ENCODE measurements around the gene POLE2. TPM values are rescaled to one million over a fixed set of nuclear protein-coding genes. Genes with fewer than 3 reads are reported as not detected.
"Not testable (repeated sequence)": the region's sequence is repeated elsewhere in the genome, so short reads cannot be mapped to it uniquely, and the experiment has no call there.

Gene POLE2
- total and polyA plus RNA-seq, 2 experiments from 2014 or later = 41.9 to 53.3 TPM

DNA sequence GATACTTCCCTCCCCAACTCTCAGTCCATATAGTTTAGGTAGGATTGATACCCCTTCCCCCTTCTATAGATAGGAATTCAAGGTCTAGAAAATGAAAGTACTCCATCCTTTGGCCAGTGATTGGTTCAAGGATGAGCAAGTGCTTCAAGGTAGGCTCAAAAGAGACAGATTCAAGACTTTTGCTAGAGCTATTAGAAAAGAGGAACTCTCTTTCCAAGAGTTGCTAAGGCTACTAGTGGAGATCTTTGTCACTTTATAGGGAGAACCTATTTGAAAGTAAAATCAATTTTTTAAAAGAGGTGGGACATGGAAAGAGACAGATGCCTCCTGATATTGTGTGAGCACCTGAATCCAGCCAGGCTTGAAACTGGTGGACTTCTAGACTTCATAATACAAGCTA lies 17.5 kb downstream of the POLE2 start:
- no peaks in the 10 kb centered on the region for H3K4me1 Mint-ChIP-seq
- no peak for DNase-seq (ENCODE audit: low spot score)
- Histone ChIP-seq H2AFZ (no peak overlapping the region), H3K36me3 (ENCODE audit: insufficient read depth) (peaks cover 20% of the 10 kb centered on the region; the same call in 1 of the 2 replicates), H3K9me2 (ENCODE audit: insufficient read depth) (no peaks in the 10 kb centered on the region), H3K27me3 (ENCODE audit: insufficient read depth) (no peaks in the 10 kb centered on the region), H4K20me1 (replicated peaks; ENCODE audit: insufficient read depth) (no peaks in the 10 kb centered on the region), H3F3A (replicated peaks; ENCODE audit: low read depth) (no peaks in the 10 kb centered on the region), H3K79me2 (replicated peaks; ENCODE audit: insufficient read depth) (no peaks in the 10 kb centered on the region), H3K4me1 (ENCODE audit: insufficient read depth) (no peaks in the 10 kb centered on the region), H3K27ac (ENCODE audit: low read depth) (no peak overlapping the region), H3K4me3 (no peak overlapping the region), H3K4me2 (no peak overlapping the region)
- TF ChIP-seq ZNF114 (CRISPR knock-in tag; IDR thresholded peaks at IDR 0.05) (no peak), CREB1 (CRISPR knock-in tag; IDR thresholded peaks at IDR 0.05; ENCODE audit: low read depth) (no peak), JUNB (IDR thresholded peaks at IDR 0.05; ENCODE audit: unreplicated experiment) (no peak)
- no peak for ATAC-seq
- H3K4me3 Mint-ChIP-seq = no peak overlapping the region
- no peak overlapping the region for H3K27ac Mint-ChIP-seq
- H3K9me3 Mint-ChIP-seq = no peaks in the 10 kb centered on the region
- H3K27me3 Mint-ChIP-seq (ENCODE audit: insufficient read depth, low read depth, poor library complexity) = peaks cover 3% of the 10 kb centered on the region
- peaks cover 52% of the 10 kb centered on the region for H3K36me3 Mint-ChIP-seq (ENCODE audit: low read depth)

DNA sequence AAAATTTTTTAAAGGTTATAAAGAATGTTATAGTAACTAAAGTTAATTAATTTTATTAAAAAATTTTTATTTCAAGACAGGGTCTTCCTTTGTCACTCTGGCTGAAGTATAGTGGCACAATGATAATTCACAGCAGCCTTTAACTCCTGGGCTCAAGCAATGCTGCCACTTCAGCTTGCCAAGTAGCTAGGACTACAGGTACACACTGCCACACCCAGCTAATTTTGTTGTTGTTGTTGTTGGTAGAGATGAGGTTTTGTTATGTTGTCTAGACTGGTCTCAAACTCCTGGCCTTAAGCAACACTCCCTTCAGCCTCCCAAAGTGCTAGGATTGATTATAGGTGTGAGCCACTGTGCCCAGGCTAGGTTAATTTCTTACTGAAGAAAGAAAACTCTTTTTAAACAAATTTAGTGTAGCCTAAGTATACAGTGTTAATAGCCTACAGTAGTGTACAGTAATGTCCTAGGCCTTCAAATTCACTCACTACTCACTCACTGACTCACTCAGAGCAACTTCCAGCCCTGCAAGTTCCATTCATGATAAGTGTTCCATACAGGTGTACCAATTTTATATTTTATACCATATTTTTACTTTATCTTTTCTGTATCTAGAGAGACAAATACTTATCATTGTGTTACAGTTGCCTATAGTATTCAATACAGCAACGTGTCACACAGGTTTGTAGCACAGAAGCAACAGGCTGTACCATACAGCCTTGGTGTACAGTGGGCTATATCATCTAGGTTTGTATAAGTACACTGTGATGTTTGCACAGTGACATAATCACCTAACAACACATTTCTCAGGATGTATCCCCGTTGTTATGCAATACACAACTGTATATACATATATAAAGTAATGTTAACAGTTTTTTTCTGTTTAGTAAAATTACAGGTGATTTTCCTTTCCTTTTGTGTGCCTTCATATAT lies 28.2 kb downstream of the POLE2 start:
- Mint-ChIP-seq H3K27me3 (ENCODE audit: insufficient read depth, low read depth, poor library complexity) (peaks cover 3% of the 10 kb centered on the region), H3K4me3 (no peak overlapping the region), H3K27ac (no peak overlapping the region), H3K9me3 (no peaks in the 10 kb centered on the region), H3K4me1 (no peaks in the 10 kb centered on the region), H3K36me3 (ENCODE audit: low read depth) (peaks cover 5% of the 10 kb centered on the region; the same call in 1 of the 3 replicates)
- Histone ChIP-seq H3K79me2 (replicated peaks; ENCODE audit: insufficient read depth) (no peaks in the 10 kb centered on the region), H3K4me1 (ENCODE audit: insufficient read depth) (no peaks in the 10 kb centered on the region), H3K4me3 (no peak overlapping the region), H3K4me2 (no peak overlapping the region), H2AFZ (no peak overlapping the region), H4K20me1 (replicated peaks; ENCODE audit: insufficient read depth) (0 out of 2 replicates have a peak, but pooled peaks cover 3% of the 10 kb centered on the region), H3K27ac (ENCODE audit: low read depth) (no peak overlapping the region), H3F3A (replicated peaks; ENCODE audit: low read depth) (no peaks in the 10 kb centered on the region), H3K27me3 (ENCODE audit: insufficient read depth) (no peaks in the 10 kb centered on the region), H3K36me3 (ENCODE audit: insufficient read depth) (0 out of 2 replicates have a peak, but pooled peaks cover 5% of the 10 kb centered on the region), H3K9me2 (ENCODE audit: insufficient read depth) (no peaks in the 10 kb centered on the region)
- no peak for ATAC-seq
- no peak for DNase-seq (ENCODE audit: low spot score)
- TF ChIP-seq, protein P1, sequence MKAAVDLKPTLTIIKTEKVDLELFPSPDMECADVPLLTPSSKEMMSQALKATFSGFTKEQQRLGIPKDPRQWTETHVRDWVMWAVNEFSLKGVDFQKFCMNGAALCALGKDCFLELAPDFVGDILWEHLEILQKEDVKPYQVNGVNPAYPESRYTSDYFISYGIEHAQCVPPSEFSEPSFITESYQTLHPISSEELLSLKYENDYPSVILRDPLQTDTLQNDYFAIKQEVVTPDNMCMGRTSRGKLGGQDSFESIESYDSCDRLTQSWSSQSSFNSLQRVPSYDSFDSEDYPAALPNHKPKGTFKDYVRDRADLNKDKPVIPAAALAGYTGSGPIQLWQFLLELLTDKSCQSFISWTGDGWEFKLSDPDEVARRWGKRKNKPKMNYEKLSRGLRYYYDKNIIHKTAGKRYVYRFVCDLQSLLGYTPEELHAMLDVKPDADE (IDR thresholded peaks at IDR 0.05) = no peak
- TF ChIP-seq EZH2 (IDR thresholded peaks at IDR 0.05; ENCODE audit: low read depth, unreplicated experiment) (no peak), ZNF331 (CRISPR knock-in tag; IDR thresholded peaks at IDR 0.05; ENCODE audit: low read depth) (no peak), ZNF114 (CRISPR knock-in tag; IDR thresholded peaks at IDR 0.05) (no peak)
- TF ChIP-seq, protein P2, sequence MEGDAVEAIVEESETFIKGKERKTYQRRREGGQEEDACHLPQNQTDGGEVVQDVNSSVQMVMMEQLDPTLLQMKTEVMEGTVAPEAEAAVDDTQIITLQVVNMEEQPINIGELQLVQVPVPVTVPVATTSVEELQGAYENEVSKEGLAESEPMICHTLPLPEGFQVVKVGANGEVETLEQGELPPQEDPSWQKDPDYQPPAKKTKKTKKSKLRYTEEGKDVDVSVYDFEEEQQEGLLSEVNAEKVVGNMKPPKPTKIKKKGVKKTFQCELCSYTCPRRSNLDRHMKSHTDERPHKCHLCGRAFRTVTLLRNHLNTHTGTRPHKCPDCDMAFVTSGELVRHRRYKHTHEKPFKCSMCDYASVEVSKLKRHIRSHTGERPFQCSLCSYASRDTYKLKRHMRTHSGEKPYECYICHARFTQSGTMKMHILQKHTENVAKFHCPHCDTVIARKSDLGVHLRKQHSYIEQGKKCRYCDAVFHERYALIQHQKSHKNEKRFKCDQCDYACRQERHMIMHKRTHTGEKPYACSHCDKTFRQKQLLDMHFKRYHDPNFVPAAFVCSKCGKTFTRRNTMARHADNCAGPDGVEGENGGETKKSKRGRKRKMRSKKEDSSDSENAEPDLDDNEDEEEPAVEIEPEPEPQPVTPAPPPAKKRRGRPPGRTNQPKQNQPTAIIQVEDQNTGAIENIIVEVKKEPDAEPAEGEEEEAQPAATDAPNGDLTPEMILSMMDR (conservative IDR thresholded peaks at IDR 0.05; ENCODE audit: low read depth in 2 of 2) = no peak
- TF ChIP-seq, protein P3, sequence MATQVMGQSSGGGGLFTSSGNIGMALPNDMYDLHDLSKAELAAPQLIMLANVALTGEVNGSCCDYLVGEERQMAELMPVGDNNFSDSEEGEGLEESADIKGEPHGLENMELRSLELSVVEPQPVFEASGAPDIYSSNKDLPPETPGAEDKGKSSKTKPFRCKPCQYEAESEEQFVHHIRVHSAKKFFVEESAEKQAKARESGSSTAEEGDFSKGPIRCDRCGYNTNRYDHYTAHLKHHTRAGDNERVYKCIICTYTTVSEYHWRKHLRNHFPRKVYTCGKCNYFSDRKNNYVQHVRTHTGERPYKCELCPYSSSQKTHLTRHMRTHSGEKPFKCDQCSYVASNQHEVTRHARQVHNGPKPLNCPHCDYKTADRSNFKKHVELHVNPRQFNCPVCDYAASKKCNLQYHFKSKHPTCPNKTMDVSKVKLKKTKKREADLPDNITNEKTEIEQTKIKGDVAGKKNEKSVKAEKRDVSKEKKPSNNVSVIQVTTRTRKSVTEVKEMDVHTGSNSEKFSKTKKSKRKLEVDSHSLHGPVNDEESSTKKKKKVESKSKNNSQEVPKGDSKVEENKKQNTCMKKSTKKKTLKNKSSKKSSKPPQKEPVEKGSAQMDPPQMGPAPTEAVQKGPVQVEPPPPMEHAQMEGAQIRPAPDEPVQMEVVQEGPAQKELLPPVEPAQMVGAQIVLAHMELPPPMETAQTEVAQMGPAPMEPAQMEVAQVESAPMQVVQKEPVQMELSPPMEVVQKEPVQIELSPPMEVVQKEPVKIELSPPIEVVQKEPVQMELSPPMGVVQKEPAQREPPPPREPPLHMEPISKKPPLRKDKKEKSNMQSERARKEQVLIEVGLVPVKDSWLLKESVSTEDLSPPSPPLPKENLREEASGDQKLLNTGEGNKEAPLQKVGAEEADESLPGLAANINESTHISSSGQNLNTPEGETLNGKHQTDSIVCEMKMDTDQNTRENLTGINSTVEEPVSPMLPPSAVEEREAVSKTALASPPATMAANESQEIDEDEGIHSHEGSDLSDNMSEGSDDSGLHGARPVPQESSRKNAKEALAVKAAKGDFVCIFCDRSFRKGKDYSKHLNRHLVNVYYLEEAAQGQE (IDR thresholded peaks at IDR 0.05; ENCODE audit: unreplicated experiment) = no peak

DNA sequence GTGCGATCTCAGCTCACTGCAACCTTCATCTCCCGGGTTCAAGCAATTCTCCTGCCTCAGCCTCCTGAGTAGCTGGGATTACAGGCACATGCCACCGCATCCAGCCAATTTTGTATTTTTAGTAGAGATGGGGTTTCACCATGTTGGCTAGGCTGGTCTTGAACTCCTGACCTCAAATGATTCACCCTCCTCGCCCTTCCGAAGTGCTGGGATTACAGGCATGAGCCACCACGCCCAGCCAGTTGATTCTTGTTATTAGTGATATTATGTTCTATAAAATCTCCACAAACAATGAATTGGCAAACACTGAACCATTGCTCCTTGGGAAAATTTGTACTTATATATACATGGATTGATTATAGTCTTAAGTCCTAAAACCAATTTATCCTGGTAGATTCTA lies 30.5 kb downstream of the POLE2 start:
- ATAC-seq = not testable (repeated sequence)

More for the DNA sequence above, 30.5 kb downstream of the POLE2 start:
- H3K4me2 ChIP-seq; H3K27me3 Mint-ChIP-seq (ENCODE audit: insufficient read depth, low read depth, poor library complexity); DNase-seq (ENCODE audit: low spot score); H2AFZ ChIP-seq; H3K4me1 ChIP-seq (ENCODE audit: insufficient read depth); H3K4me3 Mint-ChIP-seq; H3K4me1 Mint-ChIP-seq; H3K9me3 Mint-ChIP-seq; H3K27me3 ChIP-seq (ENCODE audit: insufficient read depth); H3K79me2 ChIP-seq (replicated peaks; ENCODE audit: insufficient read depth); H4K20me1 ChIP-seq (replicated peaks; ENCODE audit: insufficient read depth); H3K36me3 ChIP-seq (ENCODE audit: insufficient read depth); H3K36me3 Mint-ChIP-seq (ENCODE audit: low read depth); H3K27ac Mint-ChIP-seq; H3K4me3 ChIP-seq; H3K9me2 ChIP-seq (ENCODE audit: insufficient read depth); H3F3A ChIP-seq (replicated peaks; ENCODE audit: low read depth); H3K27ac ChIP-seq (ENCODE audit: low read depth): not testable (repeated sequence)

Data from GM23338 (cell line).